NCI-H2029 (cell line): ENCODE measurements around the gene ARF3.
"Not testable (repeated sequence)": the region's sequence is repeated elsewhere in the genome, so short reads cannot be mapped to it uniquely, and the experiment has no call there.

Experiments
- DNase-seq: peaks from one replicate; lab custom pipeline; 2025; lab: John Stamatoyannopoulos, UW

Gene ARF3

GRCh38 chr12:48929551-48929950 is 27.7 kb downstream of the ARF3 start:
- no peak for DNase-seq

GRCh38 chr12:48927261-48927660 is 30.0 kb downstream of the ARF3 start:
- no peak for DNase-seq

GRCh38 chr12:48925304-48926011 is 31.8 kb downstream of the ARF3 start, which contains the start of gene FKBP11:
TSS of gene FKBP11 (minus strand) at chr12:48925492. CDS start at chr12:48925428, 64 bp downstream.
- no peak for DNase-seq

- peak; percentile 41 for DNase-seq
Observed at GRCh38 chr12:48924617-48925303, 32.5 kb downstream of the ARF3 start.

GRCh38 chr12:48923117-48923516 is 34.2 kb downstream of the ARF3 start:
- no peak for DNase-seq

- DNase-seq: no peak
Observed at GRCh38 chr12:48917857-48918537, 39.3 kb downstream of the ARF3 start.

GRCh38 chr12:48910196-48910595 is 47.1 kb downstream of the ARF3 start:
- DNase-seq: no peak

- not testable (repeated sequence) for DNase-seq
Observed at GRCh38 chr12:48909698-48910097, 47.6 kb downstream of the ARF3 start.

GRCh38 chr12:48907245-48907644 is 50.0 kb downstream of the ARF3 start:
- no peak for DNase-seq

- DNase-seq: peak; percentile 90
Observed at GRCh38 chr12:48903982-48904411, 53.3 kb downstream of the ARF3 start.

- DNase-seq: no peak
Observed at GRCh38 chr12:48903363-48903981, 53.8 kb downstream of the ARF3 start.

GRCh38 chr12:48901278-48901677 is 56.0 kb downstream of the ARF3 start:
- no peak for DNase-seq

- DNase-seq: no peak
Observed at GRCh38 chr12:48899651-48900050, 57.6 kb downstream of the ARF3 start.

GRCh38 chr12:48894271-48894670 is 63.0 kb downstream of the ARF3 start:
- DNase-seq: no peak

GRCh38 chr12:48890657-48891418 is 66.4 kb downstream of the ARF3 start:
- peak; percentile 53 for DNase-seq

GRCh38 chr12:48889679-48890078 is 67.6 kb downstream of the ARF3 start:
- no peak for DNase-seq
